Neuronal stem cell (in vitro differentiated cells): Measurements from ENCODE around the gene SUPT5H.

Experiments
- DNase-seq: peaks from one replicate; pipeline ENCODE4 v3.0.0-alpha.2; 2013; ENCODE audit warnings: low spot score
- H2AFZ ChIP-seq: one replicate; pipeline ENCODE4 v1.6.1; 2013; ENCODE audit warnings: mild to moderate bottlenecking, low read length, inconsistent platforms
- H2AK5ac ChIP-seq: 2 replicates; pipeline ENCODE4 v1.6.1; 2013; ENCODE audit warnings: low read depth, mild to moderate bottlenecking, inconsistent platforms, low read length, moderate library complexity, mixed read lengths
- H2BK120ac ChIP-seq: 2 replicates; pipeline ENCODE4 v1.6.1; 2013; ENCODE audit warnings: low read depth, mild to moderate bottlenecking, inconsistent platforms, low read length, moderate library complexity, mixed read lengths
- H2BK12ac ChIP-seq: one replicate; pipeline ENCODE4 v1.6.1; 2013; ENCODE audit warnings: low read length, inconsistent platforms
- H2BK15ac ChIP-seq: 2 replicates; pipeline ENCODE4 v1.6.1; 2013; ENCODE audit warnings: mild to moderate bottlenecking, low read length, inconsistent platforms, mixed read lengths
- H2BK5ac ChIP-seq: one replicate; pipeline ENCODE4 v1.6.1; 2013; ENCODE audit warnings: inconsistent platforms, mild to moderate bottlenecking, low read length, moderate library complexity
- H3K14ac ChIP-seq: one replicate; pipeline ENCODE4 v1.6.1; 2013; ENCODE audit warnings: low read length, inconsistent platforms
- H3K18ac ChIP-seq: 2 replicates; pipeline ENCODE4 v1.6.1; 2013; ENCODE audit warnings: low read length, inconsistent platforms
- H3K23ac ChIP-seq: 2 replicates; pipeline ENCODE4 v1.6.1; 2013; ENCODE audit warnings: low read depth, mild to moderate bottlenecking, mixed read lengths, low read length, inconsistent platforms; ENCODE audit not compliant: poor library complexity
- H3K27ac ChIP-seq: replicated peaks from 3 replicates; pipeline ENCODE4 v1.5.1; 2013; ENCODE audit warnings: low read length, inconsistent platforms
- H3K27me3 ChIP-seq, 3 experiments: 2 replicates each; pipeline ENCODE4 v1.6.1; 2013; ENCODE audit warnings: low read length in 3 of 3, mild to moderate bottlenecking in 2 of 3, inconsistent platforms in 1 of 3, low read depth in 1 of 3, mixed read lengths in 1 of 3, moderate library complexity in 1 of 3; ENCODE audit not compliant: control insufficient read depth in 3 of 3, insufficient read depth in 3 of 3
- H3K36me3 ChIP-seq, 2 donors: replicated peaks in 1 of 2; 2 replicates each; pipeline ENCODE4 v1.6.1; 2013; ENCODE audit warnings: low read length in 2 of 2; ENCODE audit not compliant: control insufficient read depth in 2 of 2, insufficient read depth in 2 of 2
- H3K4ac ChIP-seq: 2 replicates; pipeline ENCODE4 v1.6.1; 2013; ENCODE audit warnings: inconsistent platforms, mild to moderate bottlenecking, low read length, moderate library complexity
- H3K4me1 ChIP-seq, 2 donors: 1 replicate in 1 of 2; 2 replicates in 1 of 2; pipeline ENCODE4 v1.6.1; 2013; ENCODE audit warnings: low read length in 2 of 2, low read depth in 1 of 2; ENCODE audit not compliant: control insufficient read depth in 2 of 2, insufficient read depth in 1 of 2
- H3K4me2 ChIP-seq: one replicate; pipeline ENCODE4 v1.6.1; 2013; ENCODE audit warnings: mild to moderate bottlenecking, low read length, inconsistent platforms; ENCODE audit not compliant: insufficient read depth, poor library complexity, severe bottlenecking
- H3K4me3 ChIP-seq, 2 donors: 2 replicates each; pipeline ENCODE4 v1.5.1; 2013; ENCODE audit warnings: low read length in 2 of 2, mild to moderate bottlenecking in 2 of 2, inconsistent platforms in 1 of 2, moderate library complexity in 1 of 2
- H3K79me1 ChIP-seq: one replicate; pipeline ENCODE4 v1.6.1; 2013; ENCODE audit warnings: low read depth, mild to moderate bottlenecking, inconsistent platforms, low read length, moderate library complexity
- H3K9ac ChIP-seq: one replicate; pipeline ENCODE4 v1.6.1; 2013; ENCODE audit warnings: mild to moderate bottlenecking, low read depth, low read length, inconsistent platforms; ENCODE audit not compliant: poor library complexity
- H3K9me3 ChIP-seq, 2 donors: replicated peaks in 1 of 2; 2 replicates each; pipeline versions ENCODE3 to v1.6.1; 2013; ENCODE audit warnings: low read length in 2 of 2, mild to moderate bottlenecking in 2 of 2, inconsistent platforms in 1 of 2, low read depth in 1 of 2, mixed read lengths in 1 of 2, moderate library complexity in 1 of 2; ENCODE audit not compliant: control insufficient read depth in 2 of 2, insufficient read depth in 1 of 2
- H4K8ac ChIP-seq: one replicate; pipeline ENCODE4 v1.6.1; 2013; ENCODE audit warnings: low read depth, mild to moderate bottlenecking, inconsistent platforms, low read length, moderate library complexity
- H4K91ac ChIP-seq: one replicate; pipeline ENCODE4 v1.6.1; 2013; ENCODE audit warnings: low read length, low read depth, mild to moderate bottlenecking, inconsistent platforms; ENCODE audit not compliant: poor library complexity
- WGBS, 2 donors: extraction: QIAGEN DNeasy Blood & Tissue Kit; methylation state at CpG; one replicate each; pipeline ENCODE4 v1.1.7; 2013; ENCODE audit warnings: missing lambda C conversion rate in 2 of 2, mixed read lengths in 1 of 2; ENCODE audit not compliant: insufficient read length in 2 of 2, insufficient replicate concordance in 1 of 2; ENCODE audit errors: extremely low coverage in 2 of 2; 5-methylcytosine and 5-hydroxymethylcytosine counted together

SUPT5H gene

GRCh38 chr19:39516270-39516669 lies 70.9 kb downstream of the SUPT5H start:
- no peak for DNase-seq
- H3K9me3 ChIP-seq = peaks cover 0 to 2% of the 10 kb centered on the region in 2 donors
- peak overlapping the region; percentile 89 for H3K4me2 ChIP-seq
- no peak overlapping the region for H2BK12ac ChIP-seq
- H3K27ac ChIP-seq = no peak overlapping the region
- H3K14ac ChIP-seq = no peak overlapping the region
- H3K9ac ChIP-seq = no peak overlapping the region
- no peak overlapping the region for H4K8ac ChIP-seq
- no peaks in the 10 kb centered on the region for H3K79me1 ChIP-seq
- peak overlapping the region; percentile 55 to 95 for H3K4me3 ChIP-seq
- H3K27me3 ChIP-seq = peaks cover 7 to 26% (median 20%) of the 10 kb centered on the region in 3 experiments
- H2BK5ac ChIP-seq = no peak overlapping the region
- peaks cover 6 to 8% of the 10 kb centered on the region in 2 donors for H3K4me1 ChIP-seq
- H4K91ac ChIP-seq = no peak overlapping the region
- H2BK120ac ChIP-seq = no peak overlapping the region
- H3K36me3 ChIP-seq = peaks cover 0 to 3% of the 10 kb centered on the region in 2 donors
- peak overlapping the region; percentile 91 for H2AFZ ChIP-seq
- no CpG with 5 or more reads among the region's 6 CpGs for WGBS, 2 donors
- no peak overlapping the region for H3K18ac ChIP-seq
- H3K4ac ChIP-seq = no peak overlapping the region
- no peak overlapping the region for H2AK5ac ChIP-seq
- no peak overlapping the region for H2BK15ac ChIP-seq
- no peak overlapping the region for H3K23ac ChIP-seq

- Histone ChIP-seq H3K9ac (no peak overlapping the region), H2BK5ac (no peak overlapping the region), H3K27me3 (peaks cover 7 to 26% (median 20%) of the 10 kb centered on the region in 3 experiments), H3K27ac (no peak overlapping the region), H3K18ac (no peak overlapping the region), H4K8ac (no peak overlapping the region), H3K79me1 (no peaks in the 10 kb centered on the region), H4K91ac (no peak overlapping the region), H3K4me1 (peaks cover 6 to 8% of the 10 kb centered on the region in 2 donors), H3K14ac (no peak overlapping the region), H3K4ac (no peak overlapping the region), H2BK15ac (no peak overlapping the region), H3K23ac (no peak overlapping the region), H3K9me3 (peaks cover 0 to 2% of the 10 kb centered on the region in 2 donors), H3K4me2 (no peak overlapping the region), H2AFZ (no peak overlapping the region), H3K4me3 (no peak overlapping the region), H2AK5ac (no peak overlapping the region), H3K36me3 (peaks cover 0 to 7% of the 10 kb centered on the region in 2 donors), H2BK12ac (no peak overlapping the region), H2BK120ac (no peak overlapping the region)
- no peak for DNase-seq
- WGBS, 2 donors = no CpG with 5 or more reads among the region's 3 CpGs
Observed at GRCh38 chr19:39517432-39517831, 72.0 kb downstream of the SUPT5H start.

- no peak for DNase-seq
- Histone ChIP-seq H3K79me1 (no peaks in the 10 kb centered on the region), H3K14ac (no peak overlapping the region), H3K9me3 (peaks cover 0 to 2% of the 10 kb centered on the region in 2 donors), H2BK15ac (no peak overlapping the region), H2AK5ac (no peak overlapping the region), H3K4me1 (peaks cover 6 to 8% of the 10 kb centered on the region in 2 donors), H3K4me3 (no peak overlapping the region), H3K9ac (no peak overlapping the region), H2AFZ (no peak overlapping the region), H4K91ac (no peak overlapping the region), H3K4me2 (no peak overlapping the region), H3K27ac (no peak overlapping the region), H2BK120ac (no peak overlapping the region), H2BK5ac (no peak overlapping the region), H4K8ac (no peak overlapping the region), H2BK12ac (no peak overlapping the region), H3K4ac (no peak overlapping the region), H3K27me3 (peaks cover 7 to 25% (median 16%) of the 10 kb centered on the region in 3 experiments), H3K36me3 (peaks cover 0 to 10% of the 10 kb centered on the region in 2 donors), H3K23ac (no peak overlapping the region), H3K18ac (no peak overlapping the region)
- no CpG with 5 or more reads among the region's 5 CpGs for WGBS, 2 donors
Observed at GRCh38 chr19:39518458-39518857, 73.1 kb downstream of the SUPT5H start.

DNA sequence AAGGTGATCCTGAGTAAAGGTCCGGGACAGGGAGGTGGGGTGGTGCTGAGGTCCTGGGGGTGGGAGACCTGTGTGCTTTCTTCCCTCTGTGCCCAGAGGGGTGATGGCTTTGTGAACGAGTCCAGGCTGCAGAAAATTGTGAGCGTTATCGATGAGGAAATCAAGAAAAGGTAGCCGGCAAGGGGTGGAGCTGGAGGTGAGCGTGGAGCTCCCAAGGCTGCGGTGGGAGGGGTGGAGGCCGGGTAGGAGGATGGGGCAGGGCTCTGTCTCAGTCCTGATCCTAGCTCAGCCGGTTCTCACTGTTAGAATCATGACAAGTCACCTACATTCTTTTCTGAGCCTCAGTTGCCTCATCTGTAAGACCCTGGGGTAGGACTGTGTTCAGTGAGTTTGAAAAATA lies 73.6 kb downstream of the SUPT5H start:
- no peak overlapping the region for H3K9ac ChIP-seq
- no peak overlapping the region for H3K23ac ChIP-seq
- no peak overlapping the region for H2BK120ac ChIP-seq
- no peak overlapping the region for H3K4me2 ChIP-seq
- H2AK5ac ChIP-seq = no peak overlapping the region
- no CpG with 5 or more reads among the region's 9 CpGs for WGBS, 2 donors
- H2BK12ac ChIP-seq = no peak overlapping the region
- H2AFZ ChIP-seq = no peak overlapping the region
- no peak overlapping the region for H3K4me3 ChIP-seq
- peaks cover 0 to 10% of the 10 kb centered on the region in 2 donors for H3K36me3 ChIP-seq
- H3K18ac ChIP-seq = no peak overlapping the region
- no peak overlapping the region for H2BK5ac ChIP-seq
- no peak for DNase-seq
- H3K4ac ChIP-seq = no peak overlapping the region
- H4K8ac ChIP-seq = no peak overlapping the region
- H3K27ac ChIP-seq = no peak overlapping the region
- peaks cover 6 to 8% of the 10 kb centered on the region in 2 donors for H3K4me1 ChIP-seq
- H3K27me3 ChIP-seq = peaks cover 7 to 23% (median 15%) of the 10 kb centered on the region in 3 experiments
- no peak overlapping the region for H2BK15ac ChIP-seq
- no peaks in the 10 kb centered on the region for H3K79me1 ChIP-seq
- H3K14ac ChIP-seq = no peak overlapping the region
- H4K91ac ChIP-seq = no peak overlapping the region
- H3K9me3 ChIP-seq = peaks cover 0 to 2% of the 10 kb centered on the region in 2 donors
